ENCODE results near the gene DHRS2. TPM values are rescaled to one million over a fixed set of nuclear protein-coding genes. Genes with fewer than 3 reads are reported as not detected.

Gene DHRS2
- total RNA-seq: under 1 TPM; 0.33 to 0.34 TPM

GRCh38 chr14:23636317-23637211 is at the start of gene DHRS2:
DHRS2 (plus strand) TSS chr14:23636364; CDS start chr14:23638865, 2,501 bp downstream.

Other genes with a start within 250 kb of the DHRS2 start
- not detected for gene MYH6, start 228.1 kb upstream of the DHRS2 start, total RNA-seq
- gene MYH7, start 200.7 kb upstream of the DHRS2 start, total RNA-seq: not detected
- gene NGDN, start 166.7 kb upstream of the DHRS2 start, total RNA-seq: 10 to 100 TPM; 31.7 to 54.6 TPM
- gene ZFHX2, start 84.6 kb upstream of the DHRS2 start, total RNA-seq: under 1 TPM; under 0.01 TPM
- 10 to 100 TPM; 20.3 to 31.7 TPM for gene THTPA, start 80.1 kb upstream of the DHRS2 start, total RNA-seq
- 10 to 100 TPM; 23.1 to 27.0 TPM for gene AP1G2, start 68.6 kb upstream of the DHRS2 start, total RNA-seq
- under 1 TPM in 1 of 2 donors, not detected in 1; 0.33 TPM for gene JPH4, start 57.6 kb upstream of the DHRS2 start, total RNA-seq

All from melanocyte of skin (primary cell).